Suprapubic skin (tissue), 4 donors: ENCODE results near the gene TBC1D17. TPM values are rescaled to one million over a fixed set of nuclear protein-coding genes. Genes with fewer than 3 reads are reported as not detected.

ENCODE experiments used
- DNase-seq, 2 donors: peaks; one replicate each; pipeline ENCODE4 v3.0.0-alpha.2; 2019; ENCODE audit warnings: low spot score in 2 of 2
- H3K27ac ChIP-seq: fragments of 200-600 bp; sonication (generic); one replicate; pipeline ENCODE4 v1.5.1; 2019
- H3K27me3 ChIP-seq: fragments of 200-600 bp; sonication (generic); one replicate; pipeline ENCODE4 v1.5.1; 2019
- H3K36me3 ChIP-seq: fragments of 200-600 bp; sonication (generic); one replicate; pipeline ENCODE4 v1.5.1; 2019
- H3K4me1 ChIP-seq: fragments of 200-600 bp; sonication (generic); one replicate; pipeline ENCODE4 v1.5.1; 2019
- H3K4me3 ChIP-seq: fragments of 200-600 bp; sonication (generic); one replicate; pipeline ENCODE4 v1.5.1; 2019; ENCODE audit warnings: mild to moderate bottlenecking
- H3K9me3 ChIP-seq: fragments of 200-600 bp; sonication (generic); one replicate; pipeline ENCODE4 v1.5.1; 2019
- CTCF ChIP-seq, 2 donors: fragments of 200-600 bp in 1 of 2; fragments of 450-650 bp in 1 of 2; sonication (generic) in 1 of 2; IDR thresholded peaks; one replicate each; pipeline ENCODE4 v1.5.1; 2016 to 2019; ENCODE audit warnings: antibody characterized with exemption in 2 of 2, mild to moderate bottlenecking in 1 of 2, moderate library complexity in 1 of 2
- EP300 ChIP-seq: sonication (generic); formaldehyde crosslinking; IDR thresholded peaks from one replicate; pipeline ENCODE4 v1.6.1; 2017; ENCODE audit warnings: antibody characterized with exemption
- POLR2A ChIP-seq, 2 donors: fragments of 450-650 bp; IDR thresholded peaks; one replicate each; pipeline ENCODE4 v1.6.1; 2017; ENCODE audit warnings: antibody characterized with exemption in 2 of 2, mild to moderate bottlenecking in 2 of 2, moderate library complexity in 2 of 2
- POLR2AphosphoS5 ChIP-seq, 3 donors: sonication (generic); formaldehyde crosslinking; IDR thresholded peaks; one replicate each; pipeline ENCODE4 v1.6.1; 2017; ENCODE audit warnings: antibody characterized with exemption in 3 of 3
- WGBS: methylation state at CpG from one replicate; pipeline ENCODE4 v1.1.5; 2018; 5-methylcytosine and 5-hydroxymethylcytosine counted together
- total RNA-seq, 4 donors: library from RNA; depleted of rRNA; stranded (reverse); fragments of >200 nt; gene quantifications; one replicate each; pipeline ENCODE4 v1.1.0, GENCODE V29; 2016

The TBC1D17 gene
- total RNA-seq, 4 donors from 2014 or later, result 40.5 to 93.4 (median 59.4) TPM

GRCh38 chr19:49874503-49875157 is 2.9 kb upstream of the TBC1D17 start:
- Histone ChIP-seq H3K9me3 (no peaks in the 10 kb centered on the region), H3K4me3 (no peak overlapping the region), H3K4me1 (peaks cover 60% of the 10 kb centered on the region), H3K27me3 (no peaks in the 10 kb centered on the region), H3K27ac (no peak overlapping the region), H3K36me3 (peaks cover 18% of the 10 kb centered on the region)
- WGBS, result 93% methylated on average over 10 of the region's 11 CpGs
- TF ChIP-seq CTCF (IDR thresholded peaks at IDR 0.05) (no peak), POLR2A (IDR thresholded peaks at IDR 0.05) (no peak), EP300 (no peak), POLR2AphosphoS5 (IDR thresholded peaks at IDR 0.05) (no peak)
- no peak for DNase-seq

- Histone ChIP-seq H3K27me3 (no peaks in the 10 kb centered on the region), H3K4me3 (peak overlapping the region; percentile 100), H3K9me3 (no peaks in the 10 kb centered on the region), H3K27ac (peak overlapping the region; percentile 99), H3K36me3 (peaks cover 23% of the 10 kb centered on the region), H3K4me1 (peaks cover 54% of the 10 kb centered on the region)
- DNase-seq, result no peak
- no peak for TF ChIP-seq CTCF (IDR thresholded peaks at IDR 0.05)
- no peak for TF ChIP-seq POLR2A (IDR thresholded peaks at IDR 0.05)
- TF ChIP-seq EP300, result no peak
- TF ChIP-seq POLR2AphosphoS5 (IDR thresholded peaks at IDR 0.05), result no peak
- 85% methylated on average over 4 of the region's 4 CpGs for WGBS
Measured at GRCh38 chr19:49875177-49875576, 2.3 kb upstream of the TBC1D17 start.

GRCh38 chr19:49875857-49876421 is 1.6 kb upstream of the TBC1D17 start:
- TF ChIP-seq CTCF (IDR thresholded peaks at IDR 0.05) (no peak), POLR2AphosphoS5 (IDR thresholded peaks at IDR 0.05) (no peak), POLR2A (IDR thresholded peaks at IDR 0.05) (no peak), EP300 (no peak)
- H3K27ac ChIP-seq, result peak overlapping the region; percentile 99
- no peaks in the 10 kb centered on the region for H3K27me3 ChIP-seq
- no peaks in the 10 kb centered on the region for H3K9me3 ChIP-seq
- peak in 1 of 2 donors; percentile 87 for DNase-seq
- H3K4me3 ChIP-seq, result peak overlapping the region; percentile 100
- peaks cover 31% of the 10 kb centered on the region for H3K36me3 ChIP-seq
- H3K4me1 ChIP-seq, result peaks cover 46% of the 10 kb centered on the region
- WGBS, result under 1% methylated on average over 14 of the region's 28 CpGs

DNA sequence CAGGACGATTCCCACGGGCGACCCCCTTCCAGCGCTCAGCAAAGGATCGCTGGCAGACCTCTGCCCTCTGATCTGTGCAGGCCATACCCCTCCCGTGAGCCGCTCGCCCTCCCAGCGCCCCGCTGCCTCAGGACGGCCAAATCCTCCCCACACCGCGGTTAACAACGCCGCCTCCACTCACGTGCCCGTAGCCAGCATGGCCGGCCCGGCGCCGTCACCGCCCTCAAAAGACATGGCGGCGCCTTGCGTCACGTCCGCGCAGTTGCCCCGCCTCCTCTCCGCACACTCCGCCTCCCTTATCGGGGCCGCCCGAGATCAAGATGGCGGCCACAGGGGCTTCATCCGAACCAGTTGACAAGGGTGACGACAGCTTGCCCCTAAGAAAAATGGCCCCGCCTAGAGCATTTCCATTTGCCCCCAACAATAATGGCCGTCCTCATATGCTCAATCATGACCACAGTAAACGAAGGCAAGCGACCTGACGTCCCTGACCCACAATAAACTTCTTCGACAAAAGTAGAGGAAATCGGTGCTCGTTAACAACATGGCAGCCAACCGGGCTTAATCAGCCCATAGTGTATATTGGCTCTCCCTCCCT is 981 bp upstream of the TBC1D17 start:
- Histone ChIP-seq H3K27me3 (no peaks in the 10 kb centered on the region), H3K36me3 (peaks cover 31% of the 10 kb centered on the region), H3K4me3 (peak overlapping the region; percentile 100), H3K4me1 (peaks cover 45% of the 10 kb centered on the region), H3K9me3 (no peaks in the 10 kb centered on the region), H3K27ac (peak overlapping the region; percentile 99)
- no peak for TF ChIP-seq EP300
- TF ChIP-seq POLR2AphosphoS5 (IDR thresholded peaks at IDR 0.05), result peak in 1 of 3 donors; percentile 85
- under 1% methylated on average over 26 of the region's 46 CpGs for WGBS
- DNase-seq, result peak; percentile 99

DNA sequence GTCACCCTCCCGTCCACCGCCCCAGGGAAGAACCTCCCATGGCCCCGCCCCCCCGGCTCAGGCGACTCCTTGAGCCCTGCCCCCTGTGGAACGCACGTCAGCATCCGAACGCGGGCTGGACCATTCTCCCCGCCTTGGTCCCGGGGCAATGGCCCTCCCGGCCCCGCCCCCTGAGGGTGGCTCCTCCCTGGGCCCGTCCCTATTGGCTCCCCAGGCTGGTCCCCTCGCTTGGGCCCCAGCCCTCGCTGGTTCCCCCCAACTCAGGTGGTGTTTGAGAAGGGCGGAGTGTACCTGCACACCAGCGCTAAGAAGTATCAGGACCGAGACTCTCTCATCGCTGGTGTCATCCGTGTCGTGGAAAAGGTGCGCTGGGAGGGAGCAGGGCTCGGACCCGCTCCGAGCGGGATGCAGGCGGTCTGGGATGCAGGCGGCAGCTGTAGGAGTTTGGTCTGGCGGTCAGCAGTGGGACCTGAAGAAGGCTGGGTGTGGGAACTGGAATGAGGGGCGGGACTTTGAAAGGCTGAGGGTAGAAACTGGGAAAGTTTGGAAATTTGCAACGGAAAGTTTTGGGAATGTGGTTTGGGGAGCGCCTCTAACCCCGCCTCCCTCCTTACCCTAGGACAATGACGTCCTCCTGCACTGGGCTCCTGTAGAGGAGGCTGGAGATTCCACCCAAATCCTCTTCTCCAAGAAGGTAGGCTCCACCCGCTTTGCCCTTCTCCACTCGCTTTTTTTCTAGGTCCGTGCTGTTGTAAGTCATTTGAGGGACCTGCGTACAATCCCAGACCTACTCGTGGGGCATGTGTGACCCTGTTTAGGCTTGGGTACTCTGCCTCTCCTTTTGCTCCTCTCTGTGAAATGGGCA is 609 bp downstream of the TBC1D17 start:
- H3K4me3 ChIP-seq, result peak overlapping the region; percentile 100

More for the DNA sequence above, 609 bp downstream of the TBC1D17 start:
- peak overlapping the region; percentile 99 for H3K27ac ChIP-seq
- peak; percentile 100 for DNase-seq
- peaks cover 44% of the 10 kb centered on the region for H3K36me3 ChIP-seq
- no peaks in the 10 kb centered on the region for H3K27me3 ChIP-seq
- WGBS, result 12% methylated on average over 23 of the region's 41 CpGs
- no peak for TF ChIP-seq CTCF (IDR thresholded peaks at IDR 0.05)
- H3K4me1 ChIP-seq, result peaks cover 38% of the 10 kb centered on the region
- no peaks in the 10 kb centered on the region for H3K9me3 ChIP-seq
